GM23248 (cell line): Measurements from ENCODE around the gene ABCB1. TPM values are rescaled to one million over a fixed set of nuclear protein-coding genes. Genes with fewer than 3 reads are reported as not detected.
A peak's percentile ranks its signal among the peaks of the same experiment; 100 is the strongest.

Experiments used
- DNase-seq: peaks from one replicate; pipeline ENCODE4 v3.0.0-alpha.2; 2015
- H2AFZ ChIP-seq: fragments of 200-600 bp; sonication (generic); 2 replicates; pipeline ENCODE4 v1.6.1; 2016; ENCODE audit warnings: antibody characterized with exemption
- H3F3A ChIP-seq: fragments of 200-600 bp; sonication (generic); 2 replicates; pipeline ENCODE4 v1.6.1; 2016; ENCODE audit warnings: mild to moderate bottlenecking, antibody characterized with exemption, mixed run types; ENCODE audit not compliant: insufficient read depth
- H3K27ac ChIP-seq: fragments of 200-600 bp; sonication (generic); 2 replicates; pipeline ENCODE4 v1.5.1; 2016; ENCODE audit warnings: mild to moderate bottlenecking
- H3K27me3 ChIP-seq: fragments of 200-600 bp; sonication (generic); replicated peaks from 2 replicates; pipeline ENCODE4 v1.6.1; 2016; ENCODE audit warnings: mild to moderate bottlenecking; ENCODE audit not compliant: insufficient read depth
- H3K36me3 ChIP-seq: fragments of 200-600 bp; sonication (generic); 2 replicates; pipeline ENCODE4 v1.6.1; 2016; ENCODE audit warnings: low read depth, mild to moderate bottlenecking
- H3K4me1 ChIP-seq: fragments of 200-600 bp; sonication (generic); 2 replicates; pipeline ENCODE4 v1.6.1; 2016; ENCODE audit warnings: mild to moderate bottlenecking; ENCODE audit not compliant: insufficient read depth
- H3K4me2 ChIP-seq: fragments of 200-600 bp; sonication (generic); one replicate; pipeline ENCODE4 v1.6.1; 2016; ENCODE audit warnings: mild to moderate bottlenecking; ENCODE audit not compliant: unreplicated experiment
- H3K4me3 ChIP-seq: fragments of 200-600 bp; sonication (generic); 2 replicates; pipeline ENCODE4 v1.5.1; 2016; ENCODE audit warnings: mild to moderate bottlenecking
- H3K79me2 ChIP-seq: fragments of 200-600 bp; sonication (generic); 2 replicates; pipeline ENCODE4 v1.6.1; 2016; ENCODE audit warnings: mild to moderate bottlenecking; ENCODE audit not compliant: insufficient read depth
- H3K9ac ChIP-seq: fragments of 200-600 bp; sonication (generic); 2 replicates; pipeline ENCODE4 v1.6.1; 2016; ENCODE audit warnings: mild to moderate bottlenecking
- H3K9me2 ChIP-seq: fragments of 200-600 bp; sonication (generic); 2 replicates; pipeline ENCODE4 v1.6.1; 2016; ENCODE audit warnings: mixed run types, mild to moderate bottlenecking, moderate library complexity; ENCODE audit not compliant: insufficient read depth
- H3K9me3 ChIP-seq: fragments of 200-600 bp; sonication (generic); one replicate; pipeline ENCODE4 v1.6.1; 2017; ENCODE audit warnings: low read depth
- H4K20me1 ChIP-seq: fragments of 200-600 bp; sonication (generic); 2 replicates; pipeline ENCODE4 v1.6.0; 2016; ENCODE audit not compliant: insufficient read depth
- EZH2 ChIP-seq: fragments of 200-600 bp; sonication (generic); IDR thresholded peaks from 2 replicates; pipeline ENCODE4 v1.6.1; 2018; ENCODE audit warnings: antibody characterized with exemption, mild to moderate bottlenecking; ENCODE audit not compliant: insufficient read depth, poor library complexity, severe bottlenecking
- EZH2phosphoT487 ChIP-seq: fragments of 200-600 bp; sonication (generic); IDR thresholded peaks from 2 replicates; pipeline ENCODE4 v1.6.1; 2018; ENCODE audit warnings: antibody characterized with exemption, moderate library complexity, mild to moderate bottlenecking, low read depth; ENCODE audit not compliant: insufficient read depth
- whole genome bisulfite sequencing, 2 experiments: methylation state at CpG; one replicate each; pipeline ENCODE4 v1.1.6; 2015 to 2017; ENCODE audit warnings: low lambda C conversion rate in 2 of 2, low coverage in 1 of 2; ENCODE audit errors: missing lambda C conversion rate in 2 of 2; 5-methylcytosine and 5-hydroxymethylcytosine counted together
- in situ Hi-C: fragments of 300-500 bp; cut with MboI; formaldehyde crosslinking; loops from 2 replicates; pipeline ENCODE4 v1.15.0; 2020
- polyA plus RNA-seq: library from polyadenylated mRNA; unstranded; fragments of >200 nt; fragmentation: Nextera tagmentation; extraction: Ambion mirVana; gene quantifications from 2 replicates; pipeline ENCODE4 v1.2.1, GENCODE V29; 2016
- total RNA-seq: library from RNA; depleted of rRNA; stranded (reverse); fragments of >200 nt; shearing (Covaris generic); gene quantifications from 2 replicates; pipeline ENCODE4 v1.2.3, GENCODE V29; 2014

ABCB1 gene
- total and polyA plus RNA-seq, 2 experiments from 2014 or later, result 0.11 to 0.33 TPM

- WGBS, 2 experiments, result 30 to 40% methylated on average over 3 of the region's 3 CpGs
- no peak overlapping the region for H2AFZ ChIP-seq
- H3K9ac ChIP-seq, result no peak overlapping the region
- H3K4me1 ChIP-seq, result no peaks in the 10 kb centered on the region
- no peak overlapping the region for H3K27ac ChIP-seq
- H3K4me2 ChIP-seq, result no peak overlapping the region
- no peaks in the 10 kb centered on the region for H4K20me1 ChIP-seq
- H3K9me3 ChIP-seq, result no peaks in the 10 kb centered on the region
- no peak for TF ChIP-seq EZH2
- TF ChIP-seq EZH2phosphoT487, result no peak
- no peaks in the 10 kb centered on the region for H3F3A ChIP-seq
- in situ Hi-C loops, result no loop called here
- 0 out of 2 replicates have a peak, but pooled peaks cover 5% of the 10 kb centered on the region for H3K27me3 ChIP-seq
- no peaks in the 10 kb centered on the region; the same call in 1 of the 2 replicates for H3K9me2 ChIP-seq
- DNase-seq, result no peak
- H3K36me3 ChIP-seq, result no peaks in the 10 kb centered on the region
- H3K4me3 ChIP-seq, result no peak overlapping the region
- H3K79me2 ChIP-seq, result no peaks in the 10 kb centered on the region
Measured at GRCh38 chr7:87482115-87482514, 118.6 kb downstream of the ABCB1 start.

- no peaks in the 10 kb centered on the region for H3K79me2 ChIP-seq
- 0 out of 2 replicates have a peak, but pooled peaks cover 7% of the 10 kb centered on the region for H3K27me3 ChIP-seq
- H3K9me3 ChIP-seq, result no peaks in the 10 kb centered on the region
- in situ Hi-C loops, result no loop called here
- TF ChIP-seq EZH2, result no peak
- TF ChIP-seq EZH2phosphoT487, result no peak
- H3K4me2 ChIP-seq, result no peak overlapping the region
- H2AFZ ChIP-seq, result no peak overlapping the region
- no peak overlapping the region for H3K9ac ChIP-seq
- H4K20me1 ChIP-seq, result no peaks in the 10 kb centered on the region
- WGBS, 2 experiments, result 77 to 82% methylated on average over 2 of the region's 2 CpGs
- H3K27ac ChIP-seq, result no peak overlapping the region
- peak; percentile 30 for DNase-seq
- H3F3A ChIP-seq, result no peaks in the 10 kb centered on the region
- H3K36me3 ChIP-seq, result no peaks in the 10 kb centered on the region
- no peak overlapping the region for H3K4me3 ChIP-seq
- H3K4me1 ChIP-seq, result no peaks in the 10 kb centered on the region
- no peaks in the 10 kb centered on the region; the same call in 1 of the 2 replicates for H3K9me2 ChIP-seq
Measured at GRCh38 chr7:87480386-87480785, 120.3 kb downstream of the ABCB1 start.

GRCh38 chr7:87479951-87480350 is 120.7 kb downstream of the ABCB1 start:
- H3K27ac ChIP-seq, result no peak overlapping the region
- no peaks in the 10 kb centered on the region for H3K36me3 ChIP-seq
- H4K20me1 ChIP-seq, result no peaks in the 10 kb centered on the region
- H3K79me2 ChIP-seq, result no peaks in the 10 kb centered on the region
- H3K4me3 ChIP-seq, result no peak overlapping the region
- H3K9me2 ChIP-seq, result no peaks in the 10 kb centered on the region; the same call in 1 of the 2 replicates
- peaks cover 2% of the 10 kb centered on the region; the same call in 1 of the 2 replicates for H3K4me1 ChIP-seq
- no peak for TF ChIP-seq EZH2phosphoT487
- TF ChIP-seq EZH2, result no peak
- H2AFZ ChIP-seq, result no peak overlapping the region
- no peak for DNase-seq
- no peak overlapping the region for H3K9ac ChIP-seq
- no peaks in the 10 kb centered on the region for H3K9me3 ChIP-seq
- in situ Hi-C loops, result no loop called here
- H3K27me3 ChIP-seq, result 0 out of 2 replicates have a peak, but pooled peaks cover 7% of the 10 kb centered on the region
- no peak overlapping the region for H3K4me2 ChIP-seq
- H3F3A ChIP-seq, result no peaks in the 10 kb centered on the region
- 31 to 43% methylated on average over 2 of the region's 2 CpGs for WGBS, 2 experiments

- Histone ChIP-seq H3K4me2 (peak overlapping the region; percentile 56), H3K27ac (no peak overlapping the region), H3K79me2 (no peaks in the 10 kb centered on the region), H4K20me1 (no peaks in the 10 kb centered on the region), H3K9me2 (no peaks in the 10 kb centered on the region), H3K9me3 (no peaks in the 10 kb centered on the region), H3K36me3 (no peaks in the 10 kb centered on the region), H3K27me3 (peaks cover 11% of the 10 kb centered on the region; the same call in 1 of the 2 replicates), H3K9ac (no peak overlapping the region), H3K4me1 (peaks cover 14% of the 10 kb centered on the region), H3K4me3 (peak overlapping the region; percentile 72; the same call in 1 of the 2 replicates), H3F3A (no peaks in the 10 kb centered on the region), H2AFZ (peak overlapping the region; percentile 85)
- DNase-seq, result peak; percentile 2
- in situ Hi-C loops, result no loop called here
- WGBS, 2 experiments, result 19 to 35% methylated on average over 7 to 8 of the region's 8 CpGs
- TF ChIP-seq EZH2 (no peak), EZH2phosphoT487 (no peak)
Measured at GRCh38 chr7:87476179-87476557, 124.5 kb downstream of the ABCB1 start.
